H54 (cell line): ENCODE measurements around the gene AHCY.
"Not testable (repeated sequence)": the region's sequence is repeated elsewhere in the genome, so short reads cannot be mapped to it uniquely, and the experiment has no call there.

ENCODE experiments used
- DNase-seq: peaks from one replicate; pipeline ENCODE4 v3.0.0; 2011; ENCODE audit warnings: low spot score, mixed read lengths; ENCODE audit not compliant: insufficient read length
- FAIRE-seq: peaks from 3 replicates; lab custom pipeline; 2011; peaks lifted over from hg19 to GRCh38; lab: Jason Lieb, UNC
- POLR2A ChIP-seq: IDR thresholded peaks from 2 replicates; pipeline ENCODE4 v1.6.1; 2011; ENCODE audit warnings: low read depth, mild to moderate bottlenecking, low read length

The AHCY gene

GRCh38 chr20:34332262-34332920 is 29.2 kb upstream of the AHCY start:
- no peak for TF ChIP-seq POLR2A
- DNase-seq (no peak), FAIRE-seq (no peak)

- TF ChIP-seq POLR2A, result no peak
- no peak for FAIRE-seq
- no peak for DNase-seq
Observed at GRCh38 chr20:34331838-34332237, 28.7 kb upstream of the AHCY start.

GRCh38 chr20:34330861-34331544 is 27.8 kb upstream of the AHCY start:
- not testable (repeated sequence) for FAIRE-seq

GRCh38 chr20:34328928-34329677 is 25.9 kb upstream of the AHCY start:
- FAIRE-seq (no peak), DNase-seq (no peak)
- no peak for TF ChIP-seq POLR2A

More at GRCh38 chr20:34330861-34331544, 27.8 kb upstream of the AHCY start:
- DNase-seq, result not testable (repeated sequence)

GRCh38 chr20:34328207-34328606 is 25.1 kb upstream of the AHCY start:
- DNase-seq, FAIRE-seq: not testable (repeated sequence)

- no peak for DNase-seq
- TF ChIP-seq POLR2A, result no peak
- FAIRE-seq, result no peak
Observed at GRCh38 chr20:34324541-34324940, 21.4 kb upstream of the AHCY start.

GRCh38 chr20:34322267-34323105 is 19.3 kb upstream of the AHCY start:
- FAIRE-seq (no peak), DNase-seq (no peak)
- TF ChIP-seq POLR2A, result no peak

GRCh38 chr20:34320861-34321260 is 17.7 kb upstream of the AHCY start:
- no peak for FAIRE-seq
- DNase-seq, result no peak
- TF ChIP-seq POLR2A, result no peak

- FAIRE-seq, result no peak
- DNase-seq, result no peak
- TF ChIP-seq POLR2A, result no peak
Observed at GRCh38 chr20:34318609-34319443, 15.7 kb upstream of the AHCY start.

GRCh38 chr20:34316196-34316814 is 13.2 kb upstream of the AHCY start:
- FAIRE-seq (peak; percentile 55), DNase-seq (peak; percentile 70)
- peak; percentile 28; the same call in 1 of the 2 replicates for TF ChIP-seq POLR2A

GRCh38 chr20:34315236-34315635 is 12.1 kb upstream of the AHCY start:
- FAIRE-seq, result no peak
- TF ChIP-seq POLR2A, result no peak
- no peak for DNase-seq

GRCh38 chr20:34312544-34313217 is 9.5 kb upstream of the AHCY start:
- no peak for TF ChIP-seq POLR2A
- peak; percentile 81 for DNase-seq
- no peak for FAIRE-seq
